GM19035 (cell line): ENCODE results near the gene PRMT3.
A peak's percentile ranks its signal among the peaks of the same experiment; 100 is the strongest.
"Not testable (repeated sequence)": the region's sequence is repeated elsewhere in the genome, so short reads cannot be mapped to it uniquely, and the experiment has no call there.

Experiments used
- ATAC-seq: cut with Tn5 transposase; IDR thresholded peaks from one replicate; pipeline ENCODE4 v1.9.1; 2021; ENCODE audit not compliant: unreplicated experiment

PRMT3 gene

DNA sequence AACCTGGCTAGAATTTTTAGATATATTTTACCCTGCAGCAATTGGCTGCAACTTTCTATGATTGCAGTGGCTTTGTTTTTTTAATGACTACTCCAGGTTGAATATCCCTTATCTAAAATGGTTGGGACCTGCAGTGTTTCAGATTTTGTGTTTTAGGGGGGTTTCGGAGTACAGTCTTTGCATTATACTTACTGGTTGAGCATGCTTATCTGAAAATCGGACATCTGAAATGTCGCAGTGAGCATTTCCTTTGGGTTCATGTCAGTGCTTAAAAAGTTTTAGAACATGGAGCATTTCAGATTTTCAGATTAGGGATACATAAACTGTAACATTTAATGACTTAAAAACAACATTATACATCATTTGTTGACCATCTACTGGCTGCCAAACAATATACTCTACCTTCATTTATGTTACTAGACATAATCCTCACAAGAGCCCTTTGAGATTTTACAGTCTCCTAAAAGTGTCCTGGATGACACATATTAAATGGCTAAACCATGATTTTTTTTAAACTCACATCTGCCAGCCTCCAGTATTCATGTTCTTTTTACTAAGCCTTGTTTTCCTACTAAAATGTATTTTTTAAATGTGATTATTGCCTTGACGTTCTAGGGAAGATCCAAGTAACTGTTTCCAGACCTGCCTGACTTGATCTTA is 66.3 kb downstream of the PRMT3 start:
- no peak for ATAC-seq

DNA sequence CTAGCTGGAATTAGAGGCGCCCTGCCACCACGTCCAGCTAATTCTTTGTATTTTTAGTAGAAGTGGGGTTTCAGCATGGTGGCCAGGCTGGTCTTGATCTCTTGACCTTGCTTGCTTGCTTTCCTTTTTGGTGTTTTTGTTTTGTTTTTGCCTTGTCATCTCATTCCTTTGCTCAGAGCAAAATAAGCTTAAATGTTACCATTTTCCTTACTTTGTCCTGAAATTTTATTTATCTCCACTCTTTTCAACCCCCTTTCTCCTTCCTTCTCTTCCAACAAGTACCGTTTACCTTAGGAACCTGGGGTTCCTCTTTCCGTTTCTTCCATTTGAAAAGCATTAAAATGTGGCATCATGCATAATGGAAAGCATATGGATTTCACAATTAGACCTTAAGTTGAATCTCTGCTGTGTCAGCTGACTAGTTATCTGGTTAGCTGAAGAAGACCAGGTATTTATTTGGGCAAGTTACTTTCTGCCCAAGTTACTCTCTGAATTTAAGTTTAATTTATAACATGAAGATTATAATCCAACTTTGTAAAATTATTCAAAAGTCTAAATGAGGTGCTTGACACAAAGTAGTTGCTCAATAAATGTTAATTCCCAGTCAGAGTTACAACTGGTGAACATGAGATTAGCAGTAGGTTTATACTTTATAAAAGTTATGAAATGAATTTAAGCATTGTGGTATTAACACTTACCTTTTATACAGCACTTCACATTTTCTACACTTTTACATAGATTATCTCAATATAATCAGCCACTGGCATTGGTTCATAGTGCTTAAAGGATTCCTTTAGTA is 69.7 kb downstream of the PRMT3 start:
- no peak for ATAC-seq

DNA sequence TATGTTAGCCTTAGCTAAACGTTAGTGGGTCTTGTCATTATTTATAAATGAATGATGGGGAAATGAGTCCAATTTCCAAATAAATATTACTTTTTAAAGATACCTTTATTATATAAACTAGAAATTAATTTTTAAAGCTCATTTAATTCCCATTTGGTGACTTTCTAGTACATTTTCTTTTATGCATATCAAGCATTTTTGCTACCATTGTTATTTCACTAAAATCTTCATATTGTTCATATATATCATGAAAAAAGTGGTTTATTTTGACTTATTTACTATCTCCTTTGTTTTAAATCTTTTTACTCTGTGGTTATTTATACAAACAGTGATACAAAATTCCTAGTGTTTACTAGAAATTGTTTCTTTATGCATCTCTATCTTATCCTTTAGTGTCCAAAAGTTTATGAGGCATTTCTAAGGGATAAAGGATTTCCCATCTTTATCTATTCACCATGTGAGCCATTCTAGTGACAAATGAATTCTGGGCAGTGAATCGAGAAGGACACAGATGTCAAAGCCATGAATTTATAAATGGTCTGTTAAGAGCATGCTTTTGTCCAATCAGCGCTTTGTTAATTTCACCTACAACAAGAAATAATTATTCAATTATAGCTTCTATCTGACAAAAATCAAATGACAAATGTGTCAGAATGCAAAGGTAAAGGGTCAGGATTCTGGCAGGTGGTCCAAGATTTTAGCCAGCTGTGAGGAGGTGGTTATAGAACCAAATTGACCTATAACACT is 70.6 kb downstream of the PRMT3 start:
- ATAC-seq, result no peak

DNA sequence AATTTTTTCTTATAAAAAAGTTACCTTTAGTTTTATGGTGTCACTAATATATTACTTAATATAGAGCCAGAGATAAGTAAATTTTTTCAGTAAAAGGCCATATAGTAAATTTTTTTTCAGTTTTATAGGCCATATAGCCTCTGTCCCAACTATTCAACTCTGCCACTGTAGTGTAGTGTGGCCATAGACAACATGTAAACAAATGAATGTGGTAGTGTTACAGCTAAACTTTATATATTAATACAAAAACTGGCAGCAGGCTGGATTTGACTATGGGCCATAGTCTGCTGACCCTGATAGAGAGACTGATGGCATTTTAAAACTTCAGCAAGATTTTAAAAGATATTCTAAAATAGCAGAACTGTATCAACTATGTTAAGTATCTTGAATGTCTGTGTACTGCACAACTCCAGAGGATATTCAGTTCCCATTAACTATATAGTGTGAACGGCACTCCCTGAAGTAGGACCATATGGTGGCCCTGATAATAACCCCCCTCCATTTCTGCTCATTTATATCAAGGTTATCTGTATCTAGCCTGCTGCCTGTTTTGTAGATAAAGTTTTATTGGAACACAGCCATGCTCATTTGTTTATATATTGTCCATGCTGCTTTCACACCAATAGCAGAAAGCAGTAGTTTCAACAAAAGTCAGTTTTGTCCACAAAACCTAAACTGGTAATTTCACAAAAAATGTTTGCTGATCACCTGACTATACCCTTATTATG is 71.6 kb downstream of the PRMT3 start:
- no peak for ATAC-seq

DNA sequence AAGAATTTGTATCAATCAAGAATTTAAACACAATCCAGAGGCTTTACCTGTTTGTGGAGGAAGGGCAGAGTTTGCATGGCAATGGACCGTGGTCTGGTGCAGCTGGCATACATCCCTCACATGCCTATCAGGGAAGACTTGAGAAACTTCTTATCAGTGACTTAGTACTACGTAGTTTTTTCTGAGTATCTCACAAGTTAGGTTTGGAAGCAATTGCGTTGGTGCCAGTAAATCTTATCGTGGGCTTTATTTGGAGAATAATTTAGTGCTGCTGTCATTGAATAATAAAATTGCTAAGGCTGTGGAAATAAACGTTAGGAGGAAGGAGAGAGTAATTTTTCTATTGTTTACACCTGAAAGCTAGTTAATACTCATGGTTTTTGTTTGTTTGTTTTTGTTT is 72.3 kb downstream of the PRMT3 start:
- ATAC-seq, result no peak

DNA sequence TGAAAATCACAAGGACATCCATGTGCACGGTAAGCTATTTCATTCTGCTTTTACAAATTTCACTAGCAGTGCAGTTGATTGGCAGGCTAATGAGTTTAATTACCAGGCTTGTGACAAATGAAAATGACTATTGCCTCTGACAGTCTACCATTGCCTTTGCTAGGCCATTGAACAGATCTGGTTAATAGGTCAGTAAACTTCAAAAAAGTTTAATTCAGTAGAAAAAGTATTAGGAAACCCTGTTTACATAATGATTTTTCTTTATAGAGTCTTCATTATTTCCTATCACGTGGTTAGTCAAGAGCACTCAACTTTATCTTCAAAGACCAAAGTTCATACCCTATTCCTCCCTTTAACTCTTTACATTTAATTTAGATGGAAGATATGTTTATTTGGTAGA is 77.0 kb downstream of the PRMT3 start:
- no peak for ATAC-seq

DNA sequence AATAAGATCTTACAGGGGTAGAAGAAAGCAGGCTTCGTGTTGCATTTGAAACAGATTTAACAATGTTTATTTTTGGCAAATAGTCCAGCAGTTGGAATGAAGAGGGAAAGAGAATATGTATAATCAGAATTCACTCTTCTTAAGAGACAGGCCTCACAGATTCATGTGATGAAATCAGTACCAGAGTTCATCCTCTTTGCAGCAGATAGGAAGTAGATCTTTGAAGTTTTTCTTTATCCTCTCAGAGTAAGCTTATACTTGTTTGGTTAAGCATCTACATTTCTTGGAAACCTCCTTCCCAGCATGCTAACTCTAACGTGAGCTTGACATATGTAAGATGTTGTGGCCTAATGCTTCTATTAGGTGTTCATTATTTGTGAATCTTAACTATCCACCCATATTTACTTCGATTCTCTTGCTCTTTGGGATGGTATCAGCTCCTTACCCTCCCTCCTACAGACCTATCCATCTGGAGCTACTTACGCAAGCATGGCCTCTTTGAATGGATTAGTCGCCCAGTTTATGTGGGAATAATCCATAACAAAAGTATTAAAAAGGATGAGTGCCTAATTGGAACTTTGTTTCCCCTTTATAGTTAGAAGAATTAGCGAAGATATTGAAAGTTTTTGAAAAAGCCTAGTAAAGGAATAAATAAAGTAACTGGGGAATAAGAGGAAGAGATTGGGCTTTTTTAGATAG is 80.1 kb downstream of the PRMT3 start:
- ATAC-seq, result no peak

DNA sequence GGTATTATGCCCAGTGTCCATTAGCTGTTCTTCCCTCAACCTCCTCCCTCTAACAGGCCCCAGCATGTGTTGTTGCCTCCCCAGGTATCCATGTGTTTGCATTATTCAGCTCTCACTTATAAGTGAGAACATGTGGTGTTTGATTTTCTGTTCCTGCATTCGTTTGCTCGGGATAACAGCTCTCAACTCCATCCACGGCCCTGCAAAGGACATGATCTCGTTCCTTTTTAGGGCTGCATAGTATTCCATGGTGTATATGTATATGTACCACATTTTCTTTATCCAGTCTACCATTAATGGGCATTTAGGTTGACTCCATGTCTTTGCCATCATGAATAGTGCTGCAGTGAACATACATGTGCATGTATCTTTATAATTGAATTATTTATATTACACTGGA is 82.8 kb downstream of the PRMT3 start:
- no peak for ATAC-seq

DNA sequence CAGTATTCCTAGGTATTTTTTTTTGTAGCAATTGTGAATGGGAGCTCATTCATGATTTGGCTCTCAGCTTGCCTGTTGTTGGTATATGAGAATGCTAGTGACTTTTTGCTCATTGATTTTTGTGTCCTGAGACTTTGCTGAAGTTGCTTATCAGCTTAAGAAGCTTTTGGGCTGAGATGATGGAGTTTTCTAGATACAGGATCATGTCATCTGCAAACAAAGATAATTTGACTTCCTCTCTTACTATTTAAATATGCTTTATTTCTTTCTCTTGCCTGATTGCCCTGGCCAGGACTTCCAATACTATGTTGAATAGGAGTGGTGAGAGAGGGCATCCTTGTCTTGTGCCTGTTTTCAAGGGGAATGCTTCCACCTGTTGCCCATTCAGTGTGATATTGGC is 84.4 kb downstream of the PRMT3 start:
- not testable (repeated sequence) for ATAC-seq

DNA sequence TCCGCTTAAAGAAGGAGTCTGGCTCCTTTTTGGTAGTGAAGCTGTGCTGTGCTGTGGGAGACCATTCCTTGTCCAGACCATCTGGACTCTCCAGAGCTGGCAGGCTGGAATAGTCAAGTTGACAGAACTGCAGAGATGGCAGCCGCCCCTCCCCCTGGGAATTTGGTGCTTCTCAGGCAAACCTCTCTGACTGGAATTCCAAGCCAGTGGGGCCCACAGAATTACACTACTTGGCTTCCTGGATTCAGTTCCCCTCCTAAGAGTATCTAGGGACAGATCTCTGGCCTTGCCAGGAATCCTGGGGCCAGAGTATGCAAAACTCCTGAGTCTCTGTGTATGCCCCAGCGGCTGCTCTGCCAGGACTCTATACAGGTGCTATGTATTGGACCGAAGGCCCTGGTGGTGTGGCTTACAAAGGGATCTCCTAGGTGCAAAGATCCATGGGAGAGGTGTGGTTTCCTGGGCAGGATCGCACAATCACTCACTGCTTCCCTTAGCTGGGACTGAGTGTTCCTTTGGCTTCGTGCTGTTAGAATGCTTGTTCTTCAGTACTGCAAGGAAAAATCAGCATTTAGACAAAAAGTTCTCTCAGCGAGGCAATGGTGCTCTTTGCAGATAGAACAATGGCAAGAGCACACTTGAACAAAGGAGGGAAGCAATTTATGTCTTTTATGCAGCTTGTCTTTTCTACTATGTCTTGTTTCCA is 86.8 kb downstream of the PRMT3 start:
- peak; percentile 24 for ATAC-seq

DNA sequence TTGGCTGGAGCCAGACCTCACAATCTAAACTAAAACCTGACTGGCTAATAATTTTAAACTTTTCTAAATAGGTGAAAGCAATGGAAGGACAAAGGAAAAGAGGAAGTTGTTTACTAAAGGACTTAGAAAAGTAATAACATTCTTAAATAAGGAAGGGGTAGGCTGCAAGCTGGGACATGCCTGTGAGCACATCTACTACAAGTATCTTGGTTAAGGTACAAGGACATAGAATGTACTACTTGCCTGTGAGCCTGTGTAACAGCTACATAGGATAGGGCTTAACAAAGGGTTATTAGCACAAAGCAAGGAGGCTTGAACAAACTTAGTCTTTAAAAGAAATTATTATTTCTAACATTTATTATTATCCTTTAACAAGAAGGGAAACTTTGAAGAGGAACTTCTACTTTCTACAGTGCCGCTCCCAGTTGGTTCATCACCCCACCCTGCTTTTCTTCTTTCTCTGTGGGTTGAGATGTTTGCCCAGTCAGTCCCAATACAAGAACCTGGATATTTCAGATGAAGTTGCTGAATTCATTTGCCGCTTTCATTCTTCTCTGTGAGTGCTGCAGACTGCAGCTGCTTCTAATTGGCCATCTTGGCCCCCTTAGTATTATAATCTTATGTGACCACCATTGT is 87.5 kb downstream of the PRMT3 start:
- ATAC-seq, result peak; percentile 58

DNA sequence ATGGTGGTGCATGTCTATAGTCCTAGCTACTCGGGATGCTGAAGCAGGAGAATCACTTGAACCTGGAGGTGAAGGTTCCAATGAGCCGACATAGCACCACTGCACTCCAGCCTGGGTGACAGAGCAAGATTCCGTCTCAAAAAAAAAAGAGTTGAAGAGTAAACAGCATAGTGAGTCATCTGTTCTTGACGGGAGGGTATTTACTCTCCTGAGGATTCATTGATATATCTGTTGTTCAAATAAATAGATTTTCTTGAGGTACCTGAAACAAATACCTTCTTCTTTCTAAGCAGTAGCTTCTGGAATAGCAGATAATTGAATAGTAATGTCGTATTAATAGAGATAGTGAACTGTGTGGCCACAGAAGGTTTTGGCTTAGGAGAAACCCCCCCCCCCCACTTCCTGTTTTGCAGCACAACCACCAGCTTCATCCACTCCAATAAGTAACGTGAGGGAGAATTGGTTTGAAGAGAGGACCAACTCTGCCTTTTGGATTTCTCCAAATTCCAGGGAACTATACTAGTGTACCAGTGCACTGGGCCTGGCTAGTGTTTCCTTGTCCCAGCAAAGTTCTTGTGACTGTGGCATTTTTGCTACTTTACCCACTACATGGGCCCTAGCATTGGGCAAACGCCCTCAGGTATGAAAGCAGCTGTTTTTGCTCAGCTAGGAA is 90.0 kb downstream of the PRMT3 start:
- ATAC-seq, result no peak

DNA sequence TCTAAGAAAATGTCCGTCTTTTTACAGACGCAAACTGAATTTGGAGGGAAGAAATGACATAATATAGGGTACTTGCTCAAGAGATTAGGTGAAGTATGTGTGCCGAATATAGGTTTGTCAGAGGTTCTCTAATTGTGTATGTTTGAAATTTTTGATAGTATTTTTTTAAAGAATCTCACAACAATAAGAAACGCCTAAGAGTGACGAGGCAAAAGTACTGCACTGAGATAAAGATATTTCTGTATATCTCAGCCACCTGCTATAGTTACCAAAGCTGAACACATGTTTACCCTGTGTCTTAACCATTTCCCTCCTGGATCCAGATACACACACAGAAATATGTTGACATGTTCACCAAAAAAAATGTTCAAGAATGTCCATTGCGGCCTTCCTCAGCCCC is 92.0 kb downstream of the PRMT3 start:
- ATAC-seq, result no peak

DNA sequence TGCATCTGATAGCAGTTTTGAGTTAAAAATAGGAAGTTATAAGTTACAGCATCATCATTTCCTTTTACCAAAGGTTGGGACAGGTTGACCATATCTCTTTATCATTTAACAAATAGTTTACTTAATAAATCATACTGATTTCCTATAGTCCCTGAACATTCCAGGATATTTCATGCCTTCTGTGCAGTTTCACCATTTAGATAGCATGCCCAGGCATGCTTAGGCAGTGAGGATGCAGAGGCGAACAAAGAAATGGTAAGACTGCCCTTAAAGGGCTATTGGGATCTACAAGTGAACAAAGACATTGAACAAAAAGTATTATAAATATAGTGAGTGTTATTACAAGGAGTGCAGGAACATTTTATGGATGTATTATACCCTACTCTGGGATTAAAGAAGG is 96.4 kb downstream of the PRMT3 start:
- no peak for ATAC-seq

DNA sequence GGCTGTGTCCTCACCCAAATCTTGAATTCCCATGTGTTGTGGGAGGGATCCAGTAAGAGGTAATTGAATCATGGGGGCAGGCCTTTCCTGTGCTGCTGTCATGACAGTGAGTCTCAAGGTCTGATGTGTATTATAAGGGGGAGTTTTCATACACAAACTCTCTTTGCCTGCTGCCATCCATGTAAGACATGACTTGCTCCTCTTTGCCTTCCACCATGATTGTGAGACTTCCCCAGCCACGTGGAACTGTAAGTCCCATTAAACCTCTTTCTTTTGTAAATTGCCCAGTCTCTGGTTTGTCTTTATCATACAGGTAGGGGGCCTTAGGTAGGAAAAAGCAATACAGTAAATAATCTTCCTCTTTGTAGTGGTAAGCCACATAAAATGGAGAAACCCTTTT is 96.9 kb downstream of the PRMT3 start:
- not testable (repeated sequence) for ATAC-seq

DNA sequence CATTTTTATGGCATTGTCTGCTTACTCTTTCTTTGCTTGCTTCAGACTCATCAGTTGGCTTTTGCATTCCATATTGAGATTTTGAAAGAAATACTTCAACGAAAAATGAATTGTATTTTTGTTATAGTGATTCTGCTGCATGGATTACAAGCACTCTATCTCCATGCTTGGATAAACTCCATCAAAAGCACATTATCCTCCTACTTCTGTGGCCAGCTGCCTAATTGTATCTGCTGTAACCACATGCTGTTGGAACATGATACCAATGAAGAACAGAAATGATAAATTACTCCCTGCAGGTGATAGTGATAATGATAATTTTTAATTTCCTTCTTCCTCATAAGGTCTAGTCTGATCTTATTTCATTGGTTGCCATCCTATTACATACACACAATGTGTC is 100.8 kb downstream of the PRMT3 start:
- ATAC-seq, result no peak

DNA sequence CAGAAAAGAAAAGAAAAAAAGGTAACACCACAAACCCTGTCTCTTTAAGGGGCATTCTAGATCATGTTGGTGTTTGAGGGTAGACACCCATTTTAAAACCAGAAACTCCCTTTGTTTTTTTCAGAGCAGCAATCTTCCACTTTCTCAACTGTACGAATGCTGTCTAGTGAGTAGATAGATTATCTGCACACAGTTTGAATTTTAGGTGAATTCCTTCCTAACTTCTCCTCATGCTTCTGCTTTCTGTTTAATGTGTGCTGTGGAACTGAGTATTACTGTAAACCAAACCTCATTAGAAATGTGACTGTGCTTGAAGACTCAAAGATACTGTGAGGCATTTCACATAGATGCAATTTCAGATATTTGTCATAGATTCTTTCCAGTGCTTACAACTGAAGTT is 102.4 kb downstream of the PRMT3 start:
- peak; percentile 80 for ATAC-seq

DNA sequence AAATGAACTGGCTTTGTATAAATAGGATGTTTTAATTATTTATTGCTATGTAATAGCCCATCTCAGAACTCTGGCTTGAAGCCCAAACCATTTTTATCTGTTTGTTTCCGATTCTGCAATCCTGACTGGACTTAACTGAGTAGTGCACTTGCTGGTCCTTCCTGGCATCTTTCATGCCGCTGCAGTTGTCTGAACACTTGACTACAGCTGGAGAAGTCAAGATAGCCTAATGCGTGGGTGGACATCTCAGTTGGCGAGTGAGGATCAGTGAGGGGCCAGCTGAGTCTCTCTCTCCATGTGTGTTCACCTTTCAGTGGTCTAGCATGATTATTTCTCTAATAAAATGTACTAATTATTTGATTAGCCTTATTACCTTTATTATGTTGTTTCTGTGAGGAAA is 105.8 kb downstream of the PRMT3 start:
- no peak for ATAC-seq

DNA sequence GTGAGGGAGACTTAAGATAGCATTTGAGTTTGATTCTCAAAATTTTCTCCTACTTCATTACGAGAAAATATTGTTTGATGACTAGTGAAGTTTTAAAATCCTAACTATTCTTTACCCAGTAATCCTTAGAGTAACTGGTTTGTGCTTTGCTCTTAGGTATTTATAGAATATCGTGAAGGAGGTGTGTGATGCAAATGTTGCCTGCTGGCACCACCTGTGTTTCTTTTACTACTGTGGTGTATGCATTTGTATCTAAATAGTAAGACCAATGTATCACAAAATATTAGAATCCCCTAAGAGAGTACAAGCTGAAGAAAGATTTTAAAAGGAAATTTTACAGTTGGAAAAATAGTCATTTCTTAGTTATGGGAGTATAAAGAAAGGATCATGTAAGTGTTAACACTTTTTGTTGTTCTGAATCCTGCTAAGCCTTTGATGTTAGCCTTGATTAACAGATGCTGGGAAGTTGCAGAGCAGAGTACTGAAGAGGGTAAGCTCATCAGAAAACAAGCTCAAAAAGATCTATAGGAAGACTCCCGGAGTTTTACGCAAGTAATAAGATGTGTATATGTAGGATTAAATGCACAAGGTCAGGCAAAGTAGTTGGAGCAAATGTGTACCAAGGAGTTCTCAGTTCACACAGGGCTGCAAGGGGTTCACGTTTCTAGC is 109.7 kb downstream of the PRMT3 start:
- no peak for ATAC-seq
